GM19099 (cell line): ENCODE measurements around the gene STX8.

ENCODE experiments used
- POLR2A ChIP-seq: IDR thresholded peaks from 3 replicates; pipeline ENCODE4 v1.6.1; 2011; ENCODE audit warnings: low read depth; ENCODE audit not compliant: insufficient read length; ENCODE audit errors: extremely low read depth

The STX8 gene

GRCh38 chr17:9291912-9292560 is 283.6 kb downstream of the STX8 start:
- TF ChIP-seq POLR2A: no peak

DNA sequence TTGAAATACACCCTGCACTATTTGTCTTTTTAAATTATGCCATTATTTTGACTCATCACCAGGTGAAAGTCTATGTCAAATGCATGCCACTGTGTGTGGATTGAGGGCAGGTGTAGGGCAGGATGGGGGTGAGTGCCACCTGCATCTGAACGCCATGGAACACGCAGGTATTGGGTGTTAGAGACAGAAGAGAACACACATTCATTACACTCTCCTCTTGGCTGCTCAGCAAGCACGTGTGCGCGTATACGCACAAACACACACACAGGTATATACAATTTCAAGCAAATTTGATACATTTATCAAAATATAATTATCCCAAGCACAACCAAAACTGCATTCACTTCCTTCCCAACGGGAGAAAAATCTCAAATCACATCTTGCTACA is 285.4 kb downstream of the STX8 start:
- no peak for TF ChIP-seq POLR2A

GRCh38 chr17:9287306-9287705 is 288.3 kb downstream of the STX8 start:
- TF ChIP-seq POLR2A: no peak

DNA sequence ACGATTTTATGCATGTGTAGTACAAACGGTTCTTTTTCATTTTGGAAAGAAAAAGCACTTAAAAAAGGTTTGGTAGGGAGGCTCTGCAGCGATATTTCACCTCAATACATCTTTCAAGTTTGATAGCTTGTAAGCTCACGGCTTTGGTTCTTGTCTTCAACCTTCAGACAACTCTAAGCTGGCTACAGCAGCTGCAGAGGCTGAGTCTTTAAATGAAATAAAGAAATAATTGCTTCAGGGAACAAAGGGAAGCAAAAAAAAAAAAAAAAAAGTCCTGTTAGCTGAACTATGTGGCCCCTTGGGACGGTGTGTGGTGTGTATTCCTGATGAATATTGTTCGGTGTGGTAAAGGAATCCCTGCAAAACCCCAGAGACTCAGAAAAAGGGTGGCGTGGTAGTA is 289.2 kb downstream of the STX8 start:
- TF ChIP-seq POLR2A: no peak

GRCh38 chr17:9285602-9286427 is 289.8 kb downstream of the STX8 start:
- no peak for TF ChIP-seq POLR2A

DNA sequence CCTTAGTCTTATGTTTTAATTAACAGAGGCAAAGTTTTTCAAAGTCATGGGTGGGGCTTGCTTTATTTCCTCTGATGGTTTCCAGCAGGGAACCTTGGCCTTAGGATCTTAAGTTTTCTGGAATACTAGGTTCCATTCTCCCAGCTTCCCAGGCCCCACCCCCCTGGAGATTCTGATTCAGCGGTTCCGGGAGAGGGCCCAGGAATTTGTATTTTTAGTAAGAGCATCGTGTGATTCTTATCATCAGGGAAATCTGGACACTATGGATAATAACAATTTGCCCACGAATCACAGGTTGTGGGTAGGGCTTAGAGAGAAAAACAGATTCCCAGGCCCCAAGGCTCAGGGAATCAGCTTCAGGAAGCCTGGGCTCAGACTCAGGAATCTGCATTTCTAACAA is 290.7 kb downstream of the STX8 start:
- no peak for TF ChIP-seq POLR2A

DNA sequence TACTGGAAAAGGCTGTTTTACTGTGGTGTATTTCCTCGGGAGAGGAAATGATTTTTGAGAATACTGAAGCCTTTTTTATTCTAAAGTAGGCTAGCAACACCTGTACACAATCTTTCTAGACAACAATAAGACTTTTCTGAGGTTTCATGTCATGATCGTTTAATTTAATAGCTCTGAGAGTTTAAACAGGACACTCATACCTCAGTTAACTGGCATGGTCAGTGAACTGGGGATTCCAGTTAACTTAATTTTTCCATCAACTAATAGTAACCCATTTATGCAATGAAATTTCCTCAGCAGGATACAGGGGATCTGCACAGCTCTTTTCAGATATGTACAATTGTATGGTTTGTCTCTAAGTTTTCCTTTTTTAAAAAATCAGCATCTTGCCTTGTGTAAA is 291.7 kb downstream of the STX8 start:
- no peak for TF ChIP-seq POLR2A

- TF ChIP-seq POLR2A: no peak
Measured at GRCh38 chr17:9279893-9280292, 295.7 kb downstream of the STX8 start.

- TF ChIP-seq POLR2A: no peak
Measured at GRCh38 chr17:9274973-9275372, 300.6 kb downstream of the STX8 start.

GRCh38 chr17:9273428-9274391 is 301.9 kb downstream of the STX8 start:
- no peak for TF ChIP-seq POLR2A

- TF ChIP-seq POLR2A: no peak
Measured at GRCh38 chr17:9272501-9273200, 303.0 kb downstream of the STX8 start.

DNA sequence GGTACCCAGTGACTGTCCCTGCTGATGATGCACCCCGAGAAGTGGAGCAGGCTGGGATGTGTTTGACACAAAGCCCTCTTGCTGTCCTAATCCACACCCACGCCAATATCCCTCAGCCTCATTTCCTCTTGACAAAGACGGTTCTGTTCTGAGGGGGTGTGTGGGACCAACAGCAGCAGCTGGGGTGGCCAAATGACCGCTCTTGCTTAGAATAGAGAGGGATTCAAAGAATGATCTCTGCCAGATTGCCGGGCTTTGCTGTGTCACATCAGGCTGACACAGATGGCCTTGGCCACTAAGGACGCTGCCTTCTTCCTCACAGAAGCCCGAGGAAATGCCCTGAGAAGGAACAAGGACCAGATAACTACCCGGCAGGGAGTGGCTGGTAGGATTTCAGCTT is 303.6 kb downstream of the STX8 start:
- TF ChIP-seq POLR2A: no peak

DNA sequence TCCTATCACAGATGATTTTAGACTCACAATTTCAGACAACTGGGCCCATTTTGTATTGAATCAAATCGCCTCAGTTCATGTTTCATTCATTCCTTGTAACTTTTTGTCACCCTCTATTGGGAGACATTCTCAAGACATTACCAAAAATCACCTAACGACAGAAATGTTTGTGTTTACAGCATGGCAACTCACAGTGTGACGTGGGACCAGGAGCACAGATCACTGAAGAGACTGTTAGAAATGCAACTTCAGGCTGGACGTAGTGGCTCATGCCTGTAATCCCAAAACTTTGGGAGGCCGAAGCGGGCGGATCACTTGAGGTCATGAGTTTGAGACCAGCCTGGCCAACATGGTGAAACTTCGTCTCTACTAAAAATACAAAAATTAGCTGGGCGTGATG is 304.7 kb downstream of the STX8 start:
- TF ChIP-seq POLR2A: no peak

DNA sequence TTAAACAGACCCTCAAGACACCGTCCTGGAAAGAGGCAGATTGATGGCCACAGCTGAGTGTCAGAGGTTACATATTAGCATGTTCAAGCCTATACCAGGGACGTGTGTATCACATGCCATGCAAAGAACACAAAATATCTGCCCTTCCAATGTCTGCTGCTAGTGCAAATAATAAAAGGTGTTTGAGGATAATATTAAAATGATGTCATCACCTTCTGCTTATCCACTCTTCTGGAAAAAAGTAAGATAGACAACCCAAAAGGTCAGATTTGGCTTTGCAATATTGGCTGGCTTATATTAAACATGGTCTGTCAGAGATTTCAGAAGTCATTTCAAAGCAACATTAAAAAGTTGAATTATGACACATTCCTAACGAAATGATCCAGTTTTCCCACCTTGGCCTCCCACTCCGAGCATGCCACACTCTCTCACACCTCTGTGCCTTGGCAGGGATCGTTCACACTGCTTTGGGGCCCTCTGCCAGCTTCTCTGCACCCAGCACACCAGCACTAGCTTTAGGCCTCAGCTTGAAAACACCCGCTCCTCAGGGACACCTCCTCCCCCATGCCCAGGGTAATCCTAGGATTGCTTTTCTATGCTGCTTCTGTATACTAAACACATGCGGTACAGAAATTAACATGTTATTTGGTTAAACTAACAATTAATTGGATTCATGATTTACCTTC is 306.1 kb downstream of the STX8 start:
- no peak for TF ChIP-seq POLR2A
